ENCODE data around the gene CHADL. TPM values are rescaled to one million over a fixed set of nuclear protein-coding genes. Genes with fewer than 3 reads are reported as not detected.

Gene CHADL
- 13.1 TPM for total RNA-seq

GRCh38 chr22:41240377-41241132 lies at the start of gene CHADL:
TSS of gene CHADL (minus strand) at chr22:41240931. CDS start at chr22:41240881, 50 bp downstream.
- intact Hi-C loops (cut with DNase I), result no loop called here
- DNase-seq (ENCODE audit: low spot score) (peak; percentile 77), ATAC-seq (peak; percentile 69)

GRCh38 chr22:41289671-41290070 lies 48.9 kb upstream of the CHADL start:
- intact Hi-C loops (cut with DNase I), result no loop called here
- ATAC-seq, result no peak
- DNase-seq (ENCODE audit: low spot score), result no peak

GRCh38 chr22:41288245-41288946 lies 47.7 kb upstream of the CHADL start:
- intact Hi-C loops (cut with DNase I), result no loop called here
- DNase-seq (ENCODE audit: low spot score) (no peak), ATAC-seq (no peak)

- intact Hi-C loops (cut with DNase I), result no loop called here
- DNase-seq (ENCODE audit: low spot score) (no peak), ATAC-seq (peak; percentile 30)
Measured at GRCh38 chr22:41286639-41287091, 45.9 kb upstream of the CHADL start.

GRCh38 chr22:41285820-41286638 lies 45.3 kb upstream of the CHADL start, which contains the start of gene RANGAP1:
TSS of gene RANGAP1 (minus strand) at chr22:41286187. CDS start at chr22:41281044, 5,143 bp downstream.
- intact Hi-C loops (cut with DNase I), result no loop called here
- DNase-seq (ENCODE audit: low spot score), result peak; percentile 98
- peak; percentile 99 for ATAC-seq

GRCh38 chr22:41285441-41285819 lies 44.7 kb upstream of the CHADL start:
- ATAC-seq, result peak; percentile 0
- intact Hi-C loops (cut with DNase I), result no loop called here
- no peak for DNase-seq (ENCODE audit: low spot score)

- ATAC-seq (no peak), DNase-seq (ENCODE audit: low spot score) (no peak)
- intact Hi-C loops (cut with DNase I), result no loop called here
Measured at GRCh38 chr22:41284465-41284864, 43.7 kb upstream of the CHADL start.

GRCh38 chr22:41280854-41281253 lies 40.1 kb upstream of the CHADL start:
- DNase-seq (ENCODE audit: low spot score) (no peak), ATAC-seq (no peak)
- intact Hi-C loops (cut with DNase I), result no loop called here

- intact Hi-C loops (cut with DNase I), result no loop called here
- ATAC-seq (no peak), DNase-seq (ENCODE audit: low spot score) (no peak)
Measured at GRCh38 chr22:41280065-41280464, 39.3 kb upstream of the CHADL start.

- DNase-seq (ENCODE audit: low spot score), result no peak
- peak; percentile 64 for ATAC-seq
- intact Hi-C loops (cut with DNase I), result no loop called here
Measured at GRCh38 chr22:41274856-41275255, 34.1 kb upstream of the CHADL start.

- ATAC-seq (no peak), DNase-seq (ENCODE audit: low spot score) (no peak)
- intact Hi-C loops (cut with DNase I), result no loop called here
Measured at GRCh38 chr22:41273128-41273527, 32.4 kb upstream of the CHADL start.

GRCh38 chr22:41271787-41272186 lies 31.1 kb upstream of the CHADL start:
- intact Hi-C loops (cut with DNase I), result no loop called here
- no peak for DNase-seq (ENCODE audit: low spot score)
- ATAC-seq, result no peak

- no peak for ATAC-seq
- intact Hi-C loops (cut with DNase I), result no loop called here
- no peak for DNase-seq (ENCODE audit: low spot score)
Measured at GRCh38 chr22:41267958-41268357, 27.2 kb upstream of the CHADL start.

GRCh38 chr22:41264408-41264941 lies 23.7 kb upstream of the CHADL start:
- DNase-seq (ENCODE audit: low spot score), result no peak
- intact Hi-C loops (cut with DNase I), result no loop called here
- ATAC-seq, result no peak

- intact Hi-C loops (cut with DNase I), result loop anchor here (2.0 kb wide), 1 partner anchor 69 kb away; no protein-coding TSS in a partner anchor
- ATAC-seq (no peak), DNase-seq (ENCODE audit: low spot score) (no peak)
Measured at GRCh38 chr22:41263704-41264103, 23.0 kb upstream of the CHADL start.

GRCh38 chr22:41262250-41262765 lies 21.6 kb upstream of the CHADL start:
- ATAC-seq (no peak), DNase-seq (ENCODE audit: low spot score) (no peak)
- intact Hi-C loops (cut with DNase I), result loop anchor here (2.0 kb wide), 1 partner anchor 70 kb away; no protein-coding TSS in a partner anchor

- DNase-seq (ENCODE audit: low spot score) (no peak), ATAC-seq (no peak)
- intact Hi-C loops (cut with DNase I), result loop anchor here (2.0 kb wide), 1 partner anchor 71 kb away; no protein-coding TSS in a partner anchor
Measured at GRCh38 chr22:41261541-41262249, 21.0 kb upstream of the CHADL start.

- ATAC-seq, result peak; percentile 8
- DNase-seq (ENCODE audit: low spot score), result no peak
- intact Hi-C loops (cut with DNase I), result no loop called here
Measured at GRCh38 chr22:41260871-41261270, 20.1 kb upstream of the CHADL start.
